OCI-M2 (cell line): ENCODE data around the gene TGM4.
"Not testable (repeated sequence)": the region's sequence is repeated elsewhere in the genome, so short reads cannot be mapped to it uniquely, and the experiment has no call there.

ENCODE experiments used
- DNase-seq: peaks from one replicate; lab custom pipeline; 2025; ENCODE audit not compliant: unreplicated experiment; lab: John Stamatoyannopoulos, UW

TGM4 gene

DNA sequence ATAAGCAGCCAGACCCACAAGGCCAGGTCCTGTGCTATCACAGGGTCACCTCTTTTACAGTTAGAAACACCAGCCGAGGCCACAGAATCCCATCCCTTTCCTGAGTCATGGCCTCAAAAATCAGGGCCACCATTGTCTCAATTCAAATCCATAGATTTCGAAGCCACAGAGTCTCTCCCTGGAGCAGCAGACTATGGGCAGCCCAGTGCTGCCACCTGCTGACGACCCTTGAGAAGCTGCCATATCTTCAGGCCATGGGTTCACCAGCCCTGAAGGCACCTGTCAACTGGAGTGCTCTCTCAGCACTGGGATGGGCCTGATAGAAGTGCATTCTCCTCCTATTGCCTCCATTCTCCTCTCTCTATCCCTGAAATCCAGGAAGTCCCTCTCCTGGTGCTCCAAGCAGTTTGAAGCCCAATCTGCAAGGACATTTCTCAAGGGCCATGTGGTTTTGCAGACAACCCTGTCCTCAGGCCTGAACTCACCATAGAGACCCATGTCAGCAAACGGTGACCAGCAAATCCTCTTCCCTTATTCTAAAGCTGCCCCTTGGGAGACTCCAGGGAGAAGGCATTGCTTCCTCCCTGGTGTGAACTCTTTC is 39.6 kb downstream of the TGM4 start:
- no peak for DNase-seq

DNA sequence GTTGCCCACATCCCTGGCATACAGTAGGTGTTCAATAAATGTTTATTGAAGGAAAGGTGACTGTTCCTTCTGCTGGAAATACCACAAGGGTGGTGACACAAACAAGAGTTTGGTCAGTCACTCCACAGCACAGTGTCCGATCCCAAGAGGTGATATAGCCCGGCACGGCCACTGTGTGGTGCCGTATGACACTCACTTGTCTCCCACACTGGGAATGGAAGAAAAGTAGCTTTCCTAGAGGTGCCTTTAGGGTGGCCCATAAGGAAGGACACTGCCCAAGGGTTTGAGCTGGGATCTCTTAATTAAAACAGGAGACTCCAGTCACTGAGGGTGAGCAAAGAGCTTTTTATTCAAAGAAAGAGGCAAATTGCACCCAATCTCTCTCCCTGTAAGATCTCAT is 40.5 kb downstream of the TGM4 start:
- no peak for DNase-seq

DNA sequence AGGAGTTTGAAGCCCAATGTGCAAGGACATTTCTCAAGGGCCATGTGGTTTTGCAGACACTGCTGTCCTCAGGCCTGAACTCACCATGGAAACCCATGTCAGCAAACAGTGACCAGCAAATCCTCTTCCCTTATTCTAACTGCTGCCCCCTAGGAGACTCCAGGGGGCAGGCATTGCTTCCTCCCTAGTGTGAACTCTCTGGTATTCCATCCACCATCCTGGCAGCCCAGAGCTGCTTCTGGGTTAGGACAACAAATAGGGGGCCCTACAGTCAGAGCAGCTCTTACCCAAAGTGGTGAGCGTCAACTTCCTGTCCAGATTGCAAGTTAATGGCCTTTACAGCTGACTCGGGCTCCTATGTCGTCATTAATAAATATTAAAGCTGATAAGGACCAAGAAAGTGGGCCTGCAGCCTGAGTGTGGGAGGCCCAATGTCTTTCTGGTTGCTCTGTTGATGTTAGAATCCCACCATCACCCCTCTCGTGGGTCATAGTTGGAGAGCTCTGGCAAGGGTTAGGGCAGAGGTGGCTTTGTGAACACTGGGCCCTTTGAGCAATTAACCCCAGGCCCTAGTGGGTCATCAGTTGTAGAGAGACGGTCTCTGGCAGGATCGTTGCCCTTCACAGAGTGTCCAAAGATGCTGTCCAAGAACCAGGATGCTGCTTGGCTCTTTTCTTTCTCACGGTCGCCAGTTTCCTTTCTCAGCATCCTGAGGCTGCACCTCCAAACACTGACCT is 41.5 kb downstream of the TGM4 start:
- DNase-seq, result no peak

DNA sequence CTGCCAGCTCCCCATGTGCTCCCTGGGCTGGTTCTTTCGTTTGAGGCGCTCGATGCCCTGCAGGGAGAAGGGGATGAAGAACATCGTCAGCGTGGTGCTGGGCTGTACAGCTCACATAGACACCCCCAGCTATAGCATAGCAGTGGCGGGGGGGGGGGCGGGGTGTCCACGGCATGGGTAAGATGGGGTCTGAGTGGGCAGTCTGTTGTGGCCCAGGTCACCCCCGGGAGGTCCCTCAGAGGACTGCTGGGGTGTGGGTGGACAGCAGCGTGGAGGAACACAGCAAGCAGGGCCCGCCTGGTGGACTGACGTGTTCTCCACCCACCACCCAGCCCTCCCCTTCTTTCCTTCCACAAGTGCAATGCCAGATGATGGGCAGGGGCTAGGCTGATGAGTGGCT is 43.7 kb downstream of the TGM4 start:
- no peak for DNase-seq

DNA sequence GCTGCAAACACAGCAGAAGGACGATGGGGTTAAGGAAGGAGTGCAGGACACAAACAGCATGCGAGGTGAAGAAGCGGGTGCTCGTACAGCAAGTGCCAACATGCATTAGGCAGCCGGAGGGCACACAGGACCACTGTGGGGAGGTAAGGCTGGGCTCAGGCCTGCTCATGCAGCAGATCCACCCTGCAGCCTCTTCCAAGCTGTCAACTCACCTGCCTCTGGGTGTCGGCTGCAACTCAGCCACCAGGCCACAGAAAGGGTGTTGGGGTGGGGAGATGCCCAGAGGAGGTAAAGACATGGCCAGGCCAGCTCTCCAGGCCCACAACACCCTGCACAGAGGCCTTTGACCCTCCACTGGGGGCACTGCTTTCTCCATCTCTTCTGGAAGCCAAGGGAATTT is 44.2 kb downstream of the TGM4 start:
- DNase-seq, result no peak

DNA sequence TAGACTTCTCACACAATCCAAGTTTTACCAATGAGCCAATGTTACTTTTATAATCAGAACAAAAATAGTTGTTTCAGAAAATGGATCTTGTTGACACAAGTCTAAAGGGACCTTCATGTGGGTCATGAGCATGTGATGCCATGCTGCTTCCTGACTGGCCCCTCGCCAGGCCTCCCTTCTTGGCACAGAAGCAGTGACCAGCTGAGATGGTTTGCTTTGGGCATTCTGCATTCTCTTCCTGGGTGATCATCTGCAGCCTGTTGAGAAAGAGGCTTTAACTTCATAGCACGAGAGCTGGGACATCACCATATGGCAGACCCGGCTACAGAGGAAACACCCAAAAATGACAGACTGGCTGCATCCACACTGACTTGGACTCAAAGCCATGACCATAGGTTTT is 45.7 kb downstream of the TGM4 start:
- no peak for DNase-seq

DNA sequence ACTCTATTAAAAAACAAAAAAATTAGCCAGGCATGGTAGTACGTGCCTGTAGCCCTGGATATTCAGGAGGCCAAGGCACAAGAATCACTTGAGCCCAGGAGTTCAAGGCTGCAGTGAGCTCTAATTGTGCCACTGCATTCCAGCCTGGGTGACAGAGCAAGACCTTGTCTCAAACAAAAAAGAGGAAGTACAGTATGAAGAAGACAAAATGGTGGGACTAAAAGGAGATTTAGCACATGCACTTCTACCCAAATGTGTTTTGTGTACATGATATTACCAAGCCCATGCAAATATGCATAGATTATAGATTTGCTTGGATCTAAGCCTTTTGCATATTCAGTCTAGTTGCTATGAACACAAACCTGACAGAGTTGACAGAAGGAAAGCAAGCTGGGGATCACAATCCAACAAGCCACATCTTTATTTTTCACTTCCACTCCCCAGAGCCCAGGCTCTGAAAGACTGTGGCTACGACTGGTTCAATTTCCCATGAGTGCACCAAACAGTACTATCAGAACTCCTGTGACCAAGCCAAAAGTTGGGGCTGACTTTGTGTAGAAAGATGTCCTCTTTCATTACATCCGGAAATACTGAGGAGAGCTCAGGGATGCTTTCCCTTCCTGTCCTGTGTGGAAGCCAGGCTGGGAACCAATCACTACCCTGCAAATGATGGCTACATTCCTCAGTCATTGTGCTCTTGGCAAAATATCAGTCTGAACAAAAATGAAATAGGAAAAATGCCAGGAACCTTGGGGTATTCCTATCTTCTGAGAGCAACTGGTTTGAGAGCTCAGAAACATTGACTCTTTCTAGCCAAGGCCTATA is 49.4 kb downstream of the TGM4 start:
- DNase-seq, result no peak

DNA sequence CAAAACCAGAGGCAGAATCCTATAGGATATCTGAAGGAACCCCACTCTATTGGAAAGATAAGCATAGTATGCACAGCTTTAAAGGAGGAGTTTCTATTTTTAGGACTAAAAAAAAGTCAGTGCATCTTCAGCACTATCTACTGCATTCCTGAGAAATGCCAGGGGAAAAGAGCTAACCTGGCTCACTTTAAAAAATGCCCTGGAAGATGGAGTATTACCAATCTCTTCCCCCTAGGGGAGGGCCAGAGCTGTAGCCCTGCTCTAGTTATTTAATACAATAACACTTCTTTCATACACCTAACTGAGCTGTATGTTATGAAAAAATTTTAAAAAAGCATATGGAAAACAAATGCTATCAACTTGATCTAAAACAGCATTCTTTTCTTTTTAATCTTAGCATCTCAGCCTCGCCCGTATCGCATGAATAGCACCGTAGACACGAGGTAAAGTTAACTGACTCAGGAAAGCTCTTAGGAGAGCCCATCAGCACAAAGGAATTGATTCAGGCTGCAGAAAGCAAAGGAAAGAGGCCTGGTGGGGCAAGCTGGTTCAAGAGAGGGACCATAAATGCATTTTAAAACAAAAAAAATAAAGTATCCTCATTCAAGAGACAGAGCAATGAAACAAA is 50.2 kb downstream of the TGM4 start:
- DNase-seq, result no peak

DNA sequence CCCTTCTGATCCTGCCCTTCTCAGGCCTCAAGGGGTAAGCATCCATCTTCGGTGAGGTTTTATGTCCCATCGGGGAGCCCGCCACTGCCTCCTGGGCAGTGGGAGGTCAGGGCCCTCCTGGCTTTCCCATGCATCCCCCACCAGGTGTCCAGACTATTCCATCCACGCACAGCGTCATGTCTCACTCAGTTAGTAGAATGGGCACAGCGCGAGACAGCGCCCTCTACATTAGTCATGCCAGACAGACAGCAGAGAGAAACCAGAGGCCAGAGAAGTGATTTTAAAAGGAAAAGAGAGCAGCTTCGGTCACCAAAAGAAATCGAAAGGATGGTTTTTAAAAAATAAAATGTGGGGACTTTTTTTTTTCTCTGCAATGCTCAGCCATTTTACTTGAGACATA is 51.8 kb downstream of the TGM4 start:
- DNase-seq, result no peak

DNA sequence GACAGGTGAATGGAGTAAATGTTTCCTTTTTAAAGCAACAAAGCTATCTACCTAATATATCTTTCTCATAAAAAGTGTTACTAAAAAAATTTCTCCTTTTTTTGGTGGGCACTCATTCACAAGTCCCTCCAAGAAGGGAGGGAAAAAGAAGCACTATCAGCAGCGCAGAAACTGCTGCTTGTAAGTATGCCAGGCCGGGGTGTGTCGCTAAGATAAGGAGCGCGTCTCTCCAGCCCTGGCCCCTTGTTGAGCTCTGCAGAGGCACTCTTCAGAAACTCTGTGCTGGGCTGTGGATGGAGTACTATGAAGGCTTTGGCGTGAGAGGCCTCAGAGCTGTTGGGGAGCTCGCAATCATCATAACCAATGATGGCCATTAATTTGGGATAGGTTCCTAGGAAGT is 52.5 kb downstream of the TGM4 start:
- no peak for DNase-seq

DNA sequence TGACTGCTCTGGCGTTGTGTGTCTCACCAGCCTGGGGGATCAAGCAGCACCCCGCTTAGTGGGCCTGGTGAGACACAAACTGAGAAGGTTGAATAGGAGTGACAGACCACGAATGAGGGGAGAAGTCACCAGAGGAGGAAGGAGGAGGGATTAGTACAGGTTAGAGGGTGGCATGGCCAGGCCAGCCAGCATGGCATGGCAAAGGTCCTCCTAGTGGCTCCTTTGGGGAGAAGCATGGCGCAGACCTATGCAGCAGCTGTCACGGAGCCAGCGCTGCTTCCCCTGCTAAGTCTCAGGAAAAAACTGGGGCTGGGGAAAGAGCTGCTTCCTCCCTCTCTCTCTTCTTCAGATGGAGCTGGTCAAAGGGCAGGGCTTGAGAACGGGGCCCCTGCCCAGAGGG is 53.0 kb downstream of the TGM4 start:
- DNase-seq, result no peak

DNA sequence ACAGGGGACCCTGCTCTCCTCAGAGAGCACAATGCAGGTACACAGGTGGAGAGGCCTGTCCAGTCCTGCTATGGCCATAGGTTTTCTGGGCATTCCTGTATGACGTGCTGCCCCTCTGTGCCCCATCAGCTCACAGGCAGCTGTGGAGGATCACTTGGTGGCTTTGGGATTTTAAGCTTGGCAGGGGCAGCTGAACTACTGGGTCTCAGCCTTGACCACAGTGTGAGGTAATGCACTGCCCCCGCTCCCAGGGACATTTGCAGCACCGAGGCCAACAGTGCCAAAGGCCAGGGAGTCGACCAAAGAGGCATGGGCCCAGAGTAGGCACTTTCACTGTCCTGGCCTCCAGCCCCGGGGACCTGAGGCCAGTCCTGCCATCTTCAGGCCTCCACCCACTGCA is 55.4 kb downstream of the TGM4 start:
- DNase-seq, result no peak

DNA sequence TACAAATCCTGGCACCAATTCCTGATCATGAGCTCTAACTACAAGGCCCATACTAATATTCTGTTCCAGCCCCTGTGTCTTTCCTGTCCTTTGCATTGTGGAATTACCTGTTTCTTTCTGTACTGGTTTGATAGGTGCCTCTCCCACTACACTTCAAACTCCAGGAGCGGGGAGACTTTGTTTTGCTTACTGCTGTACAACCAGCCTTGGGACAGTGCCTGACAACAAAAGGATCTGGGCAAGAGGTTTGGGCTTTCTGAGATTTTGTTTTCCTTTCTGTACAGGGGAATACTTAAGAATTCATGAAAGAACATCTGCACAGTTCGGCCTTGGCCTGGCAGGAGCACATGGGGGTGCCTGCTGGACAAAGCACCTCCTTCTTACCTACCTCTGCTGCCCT is 56.5 kb downstream of the TGM4 start:
- DNase-seq, result no peak

DNA sequence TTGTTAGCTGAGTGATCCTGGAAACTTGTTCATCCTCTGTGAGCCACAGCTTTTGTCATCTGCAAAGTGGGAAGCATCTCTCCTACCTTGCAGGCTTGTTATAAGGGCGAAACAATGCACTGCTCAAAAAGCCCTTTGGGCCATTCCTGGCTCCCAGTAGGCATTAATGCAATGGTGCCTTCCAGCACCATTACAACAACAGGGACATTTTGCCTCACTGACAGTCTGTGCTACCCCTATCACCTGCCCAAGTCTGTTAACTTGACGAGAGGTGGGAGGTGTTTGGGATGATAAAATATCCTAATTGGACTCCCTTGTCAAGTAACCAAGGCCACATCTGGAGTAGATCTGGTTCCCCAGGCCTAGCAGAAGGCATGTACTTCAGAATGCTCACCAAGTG is 57.4 kb downstream of the TGM4 start:
- no peak for DNase-seq

DNA sequence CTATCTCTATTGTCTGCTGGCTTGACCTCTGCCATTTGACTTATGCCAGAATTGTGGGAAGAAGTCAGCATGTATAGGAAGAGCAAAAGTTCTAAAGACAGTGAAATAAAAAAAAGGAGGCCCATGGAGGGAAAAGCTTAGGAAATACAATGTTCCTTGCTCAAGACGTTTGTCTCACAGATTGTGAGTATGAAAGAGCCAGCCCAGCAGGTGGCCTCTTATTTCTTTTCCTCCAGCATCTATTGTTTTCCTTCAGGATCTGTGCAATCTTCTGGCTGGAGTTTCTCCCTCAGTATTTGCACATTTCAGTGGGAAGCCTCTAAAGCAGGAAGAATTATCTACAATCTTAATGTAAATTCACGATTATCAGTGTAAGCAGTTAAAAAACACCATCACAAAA is 57.9 kb downstream of the TGM4 start:
- no peak for DNase-seq

DNA sequence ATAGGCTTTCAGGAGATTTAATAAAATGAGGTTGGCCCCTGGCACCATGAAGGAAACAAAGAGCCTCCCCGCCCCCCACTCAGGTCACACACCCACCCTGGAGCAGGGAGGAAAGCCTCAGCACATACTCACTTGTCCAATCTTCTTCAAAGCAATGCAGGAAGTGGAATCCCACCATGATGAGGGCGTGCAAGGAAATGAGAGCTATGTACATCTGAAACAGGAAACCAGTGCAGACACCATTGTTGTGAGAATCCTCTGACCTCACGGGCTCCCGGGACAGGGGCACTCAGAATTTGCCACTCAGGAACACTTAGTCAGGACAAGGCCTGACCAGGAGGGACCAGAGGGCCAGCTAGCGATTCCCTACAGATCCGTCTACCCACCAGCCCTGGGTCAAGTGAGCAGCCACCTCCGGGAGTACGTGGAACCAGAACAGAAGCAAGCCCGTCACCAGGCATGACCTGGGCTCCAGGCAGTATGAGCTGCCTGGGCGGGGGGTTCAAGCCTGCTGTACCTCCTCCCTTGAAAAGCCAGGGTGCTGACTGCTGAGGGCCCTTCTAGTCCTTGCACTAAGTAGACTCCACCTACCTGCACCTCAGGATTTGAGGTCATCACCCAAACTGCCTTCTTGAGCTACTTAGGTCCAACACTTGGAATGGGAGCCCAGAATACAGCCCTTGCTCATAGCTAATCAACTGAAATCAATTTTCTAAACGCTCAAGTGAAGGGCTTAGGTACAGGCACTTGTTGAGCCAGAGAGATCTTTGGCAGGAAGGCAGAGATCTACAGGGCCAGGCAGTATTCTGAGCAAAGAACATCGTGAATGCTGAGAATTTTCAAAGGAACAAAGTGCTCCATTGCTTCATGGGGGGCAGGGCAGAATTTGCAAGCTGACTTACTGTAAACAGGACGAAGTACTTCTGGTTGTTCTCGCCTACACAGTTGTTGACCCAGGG is 58.9 kb downstream of the TGM4 start:
- DNase-seq, result no peak

DNA sequence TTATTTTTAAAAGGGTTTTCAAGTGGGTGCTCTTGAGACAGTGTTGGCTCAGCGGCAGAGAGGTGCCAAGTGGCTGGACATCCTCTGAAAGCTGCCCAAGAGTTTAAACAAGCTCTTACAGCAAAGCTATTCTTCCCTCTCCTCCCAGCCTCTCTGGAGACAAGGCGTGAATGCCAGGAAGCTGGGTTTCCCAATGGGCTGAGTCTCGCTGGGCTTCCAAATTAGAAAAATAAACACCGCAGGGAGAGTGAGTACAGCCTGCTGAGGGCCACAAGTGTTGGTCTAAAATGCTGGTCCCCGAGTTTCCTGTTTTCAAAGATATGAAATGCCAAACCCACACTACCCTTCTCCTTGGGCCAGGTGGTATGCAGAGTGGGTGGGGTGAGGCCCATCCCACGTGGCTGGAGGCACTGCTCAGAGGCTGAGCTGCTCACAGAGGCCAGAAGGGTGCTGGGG is 65.2 kb downstream of the TGM4 start:
- DNase-seq, result no peak

DNA sequence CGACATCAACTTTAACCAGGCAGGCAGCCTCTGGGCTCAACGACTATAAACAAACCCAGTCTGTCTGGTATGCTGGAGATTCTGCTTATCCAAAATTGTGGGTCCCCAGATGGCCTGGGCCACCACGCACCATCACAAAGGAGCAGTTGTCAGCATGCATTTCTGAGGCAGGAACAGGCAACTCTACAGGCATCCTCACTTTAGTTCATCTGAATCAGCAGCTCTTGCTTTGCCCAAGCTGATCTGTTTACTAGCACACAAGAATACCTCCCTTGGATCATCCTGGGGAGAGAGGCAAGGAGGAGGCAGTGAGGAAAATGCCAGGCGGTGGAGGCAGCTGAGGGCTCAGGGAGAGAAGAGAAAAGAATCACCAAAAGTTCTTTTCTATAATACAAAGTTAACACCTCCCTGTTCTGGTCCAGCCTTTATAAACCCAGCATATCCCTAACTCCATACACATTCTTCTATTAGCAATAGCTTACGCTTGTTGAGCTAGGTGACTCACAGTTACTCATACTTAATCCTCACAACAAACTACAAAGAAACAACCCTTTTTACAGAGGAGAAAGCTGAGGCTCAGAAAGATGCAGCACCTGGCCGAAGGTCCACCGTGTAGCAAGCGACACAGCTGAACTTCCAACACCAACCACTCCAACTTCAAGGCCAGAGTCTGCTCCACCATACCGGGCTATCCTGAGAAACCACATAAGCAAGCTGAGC is 68.0 kb downstream of the TGM4 start:
- DNase-seq, result no peak

DNA sequence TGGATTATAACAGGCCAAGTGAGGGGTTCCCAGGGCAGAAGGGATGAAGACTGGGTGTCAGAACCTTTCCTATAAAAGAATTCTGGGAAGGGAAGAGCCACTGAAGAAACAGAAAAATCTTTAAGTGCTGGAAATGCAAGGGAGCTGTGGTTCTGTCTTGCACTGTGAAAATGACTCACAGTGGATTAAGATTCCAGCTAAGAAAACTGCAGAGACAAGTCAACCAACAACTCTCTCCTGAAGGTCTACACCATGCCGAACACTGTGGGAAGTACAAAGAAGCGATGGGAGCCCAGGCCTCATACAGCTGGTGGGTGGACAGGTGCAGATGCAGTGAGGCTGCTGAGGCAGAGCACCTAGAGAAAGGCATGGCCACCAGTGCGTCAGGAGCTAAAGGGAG is 73.8 kb downstream of the TGM4 start:
- DNase-seq, result no peak

DNA sequence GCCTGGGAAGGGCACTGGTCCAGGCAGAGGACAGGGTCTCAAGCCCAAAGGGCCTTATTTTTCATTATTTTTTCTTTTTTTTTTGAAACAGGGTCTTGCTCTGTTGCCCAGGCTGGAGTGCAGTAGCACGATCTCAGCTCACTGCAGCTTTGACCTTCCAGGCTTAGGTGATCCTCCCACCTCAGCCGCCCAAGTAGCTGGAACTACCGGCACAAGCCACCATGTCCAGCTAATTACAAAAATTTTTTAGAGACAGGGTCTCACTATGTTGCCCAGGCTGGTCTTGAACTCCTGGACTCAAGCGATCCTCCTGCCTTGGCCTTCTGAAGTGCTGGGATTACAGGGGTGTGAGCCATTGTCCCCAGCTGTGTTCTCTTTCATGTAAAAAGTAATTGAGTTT is 75.4 kb downstream of the TGM4 start:
- DNase-seq, result not testable (repeated sequence)
